T47D (cell line): Measurements from ENCODE around the gene ADAMTS17.

Experiments used
- DNase-seq, 2 experiments: peaks; one replicate each; pipeline versions ENCODE4 v3.0.0 to v3.0.0-alpha.2; 2011 to 2012; ENCODE audit warnings: low read depth in 1 of 2, low spot score in 1 of 2
- JUND ChIP-seq: IDR thresholded peaks from 2 replicates; pipeline ENCODE4 v1.6.1; 2012; ENCODE audit warnings: low read depth
- in situ Hi-C: cut with HindIII; loops from 2 replicates; pipeline ENCODE4 v1.10.0; 2016; ENCODE audit warnings: low sequenced_read_pairs, low pct_unique_long_range_greater_than_20kb

The ADAMTS17 gene

DNA sequence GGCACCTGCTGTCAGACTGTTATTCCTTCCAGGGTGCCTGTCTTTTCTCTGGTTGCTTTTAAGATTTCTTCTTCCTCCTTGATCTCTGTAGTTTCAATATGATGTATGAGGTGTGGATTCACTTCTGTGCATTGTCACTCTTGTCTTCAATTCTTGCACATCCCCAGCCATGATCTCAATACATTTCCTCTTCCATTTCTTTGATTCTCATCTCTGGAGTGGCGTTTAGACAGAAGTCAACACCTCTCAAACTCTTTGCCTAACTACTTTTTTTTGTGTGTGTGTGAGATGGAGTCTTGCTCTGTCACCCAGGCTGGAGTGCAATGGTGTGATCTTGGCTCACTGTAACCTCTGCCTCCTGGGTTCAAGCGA, 384.1 kb downstream of the ADAMTS17 start:
- DNase-seq, result no peak
- in situ Hi-C loops, result no loop called here

DNA sequence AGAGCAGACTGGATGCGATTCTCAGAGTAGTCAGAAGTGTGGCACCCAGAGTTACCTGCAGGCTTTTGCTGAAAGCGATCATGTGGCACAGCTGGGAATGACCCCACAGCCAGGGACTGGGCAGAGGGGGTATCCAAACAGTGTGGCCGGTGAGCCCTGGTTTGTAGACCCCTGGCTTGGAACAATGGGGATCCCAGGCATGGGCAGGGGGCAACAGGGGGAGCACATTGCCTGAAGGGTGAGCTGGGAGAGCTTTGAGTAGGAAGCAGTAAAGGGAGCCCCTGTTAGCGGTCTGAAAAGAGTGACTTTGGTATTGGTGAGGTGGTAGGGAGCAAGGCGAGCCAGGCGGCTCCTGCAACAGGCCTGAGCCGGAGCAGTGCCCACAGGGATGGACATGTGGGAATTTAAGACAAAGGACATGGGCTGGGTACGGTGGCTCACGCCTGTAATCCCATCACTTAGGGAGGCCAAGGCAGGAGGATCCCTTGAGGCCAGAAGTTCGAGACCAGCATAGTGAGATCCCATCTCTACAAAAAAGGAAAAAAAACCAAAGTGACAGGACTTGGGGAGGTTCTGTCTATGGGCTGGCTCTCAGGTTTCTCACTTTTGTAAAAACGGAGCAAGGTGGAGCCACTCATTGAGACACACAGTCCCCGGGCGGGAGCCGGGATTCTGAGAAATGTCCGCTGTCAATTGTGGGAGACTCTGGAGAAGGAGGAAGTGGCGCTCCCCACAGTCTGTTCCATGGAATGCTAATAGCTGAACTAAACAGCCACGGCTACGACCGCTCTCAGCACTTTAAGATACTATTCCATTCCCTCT, 384.7 kb downstream of the ADAMTS17 start:
- no peak for DNase-seq
- TF ChIP-seq JUND, result no peak
- in situ Hi-C loops, result no loop called here

More for the DNA sequence above, 384.1 kb downstream of the ADAMTS17 start:
- TF ChIP-seq JUND, result no peak

DNA sequence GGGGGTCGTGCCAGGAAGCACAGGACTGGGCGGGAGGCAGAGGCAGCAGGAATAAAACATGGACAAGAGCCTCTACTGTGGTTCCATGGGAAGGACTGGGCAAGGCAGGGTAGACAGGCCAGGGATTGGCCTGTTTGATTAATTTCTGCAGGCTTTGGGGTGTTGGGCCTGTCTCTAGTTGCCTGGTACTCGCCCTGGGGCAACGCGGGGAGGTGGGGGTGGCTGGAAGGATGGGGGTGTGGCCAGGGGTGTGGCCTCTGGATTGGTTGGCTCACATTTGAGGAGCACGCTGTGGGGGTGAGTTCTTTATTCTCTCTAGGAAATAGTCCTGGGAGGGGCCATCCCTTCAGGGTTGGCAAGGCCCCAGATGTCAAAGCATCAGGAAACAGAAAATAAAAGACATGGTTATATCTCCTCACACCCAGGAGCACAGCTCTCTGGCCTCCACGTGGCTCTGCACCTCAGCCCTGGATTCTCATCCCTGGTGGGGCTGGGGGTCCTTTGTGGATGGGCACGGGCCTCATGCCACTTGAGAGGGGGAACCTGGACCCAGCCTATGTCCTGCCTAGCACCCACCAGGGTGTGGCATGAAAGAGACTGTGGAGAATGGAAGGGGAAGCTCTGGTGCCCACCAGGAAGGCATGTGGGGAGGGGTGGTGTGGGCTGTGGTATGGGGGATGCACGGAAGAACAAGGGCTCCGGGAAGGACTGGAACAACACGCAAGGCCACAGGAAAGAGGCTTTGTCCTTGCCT, 385.6 kb downstream of the ADAMTS17 start:
- in situ Hi-C loops, result no loop called here
- no peak for TF ChIP-seq JUND
- DNase-seq, result peak in 1 of 2 experiments; percentile 6

DNA sequence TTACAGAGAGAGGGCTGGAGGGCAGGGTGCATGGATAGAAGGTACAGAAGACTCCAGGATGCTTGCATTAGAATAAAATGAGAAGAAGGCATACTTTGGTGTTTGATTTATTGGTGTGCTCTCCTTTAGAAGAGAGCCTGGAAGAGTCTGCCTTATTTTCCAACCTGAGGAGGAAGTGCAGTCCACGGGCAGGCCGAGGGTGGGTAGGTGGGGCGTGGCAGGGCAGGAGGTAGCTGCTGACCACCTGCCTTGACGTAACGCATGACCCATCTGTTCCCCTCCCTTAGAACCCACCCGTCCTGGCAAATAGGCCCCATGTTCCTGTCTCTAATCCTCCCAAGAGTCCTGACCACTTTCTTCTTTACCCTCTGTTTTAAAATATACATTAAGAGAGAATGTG, 386.2 kb downstream of the ADAMTS17 start:
- TF ChIP-seq JUND, result no peak
- no peak for DNase-seq
- in situ Hi-C loops, result no loop called here

DNA sequence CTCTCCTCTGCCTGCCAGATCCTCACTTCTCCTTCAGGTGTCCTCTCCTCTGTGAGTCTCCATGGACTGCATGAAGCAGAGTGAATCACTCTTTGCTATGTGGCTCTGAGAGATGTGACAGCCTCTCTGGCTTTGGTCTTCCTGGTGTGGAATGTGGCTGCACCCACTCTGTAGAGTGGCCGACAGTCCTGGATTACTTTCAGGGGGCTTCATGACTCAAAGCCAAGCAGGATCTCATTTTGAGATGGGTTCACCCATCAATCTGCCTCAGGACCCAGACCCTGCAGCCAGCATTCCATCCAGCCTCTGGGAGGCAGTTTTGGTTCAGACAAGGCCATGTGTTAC, 386.6 kb downstream of the ADAMTS17 start:
- DNase-seq, result no peak
- in situ Hi-C loops, result no loop called here
- no peak for TF ChIP-seq JUND

DNA sequence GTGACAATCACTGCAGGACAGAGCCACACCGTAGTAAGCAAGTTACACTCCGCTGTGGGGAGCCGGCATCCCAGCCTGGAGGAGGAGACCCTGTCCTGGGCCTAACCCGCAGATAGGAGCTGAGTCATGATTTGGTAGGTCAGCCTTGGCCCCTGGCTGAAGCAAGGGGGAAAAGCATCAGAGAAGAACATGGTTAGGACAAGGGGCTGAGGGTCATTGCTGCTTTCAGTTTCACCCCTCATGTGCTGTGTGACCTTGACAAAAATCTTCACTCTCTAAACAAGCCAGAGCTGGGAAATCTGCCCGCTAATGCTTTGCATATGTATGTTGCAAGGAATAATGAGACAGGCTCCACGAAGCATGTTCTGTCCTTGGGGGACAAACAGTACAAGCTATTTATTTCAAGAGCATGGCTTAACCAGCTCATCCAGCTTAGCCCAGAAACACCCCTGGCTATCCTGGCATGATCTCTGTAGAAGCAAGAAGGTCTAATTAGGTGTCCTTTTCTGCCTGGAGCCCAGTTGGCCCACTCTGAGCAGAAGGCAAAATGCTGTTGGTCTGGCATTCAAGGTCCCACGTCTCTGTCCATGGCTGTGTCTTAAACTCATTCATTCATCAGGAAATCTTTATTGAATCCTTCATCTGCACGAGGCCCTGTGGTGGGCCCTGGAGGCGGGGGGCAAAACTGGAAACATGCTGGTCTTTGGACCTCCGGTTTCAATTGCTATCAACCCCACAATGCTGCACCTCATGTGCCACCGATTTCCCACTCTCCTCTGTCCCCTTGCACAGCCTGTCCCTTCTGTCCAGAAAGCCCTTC, 387.2 kb downstream of the ADAMTS17 start:
- no peak for TF ChIP-seq JUND
- no peak for DNase-seq
- in situ Hi-C loops, result no loop called here

DNA sequence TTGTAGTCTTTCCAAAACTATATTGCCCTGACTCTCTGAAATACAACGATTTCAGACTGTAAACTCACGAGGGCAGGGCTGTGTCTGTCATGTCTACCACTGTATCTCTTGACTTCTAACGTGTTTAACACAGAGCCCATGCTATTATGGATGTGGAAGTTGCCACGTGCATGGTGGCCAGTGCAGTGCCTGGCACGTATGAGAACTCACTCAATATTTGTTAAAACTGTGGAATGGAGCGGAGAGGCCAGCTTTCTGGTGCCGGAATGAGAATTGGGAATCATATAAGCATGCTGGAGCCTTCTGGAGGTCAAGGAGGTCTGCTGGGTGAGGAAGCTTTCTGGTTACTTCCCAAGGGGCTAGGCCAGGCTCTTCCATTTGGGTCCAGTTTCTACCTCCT, 387.9 kb downstream of the ADAMTS17 start:
- in situ Hi-C loops, result no loop called here
- DNase-seq, result no peak
- TF ChIP-seq JUND, result no peak

DNA sequence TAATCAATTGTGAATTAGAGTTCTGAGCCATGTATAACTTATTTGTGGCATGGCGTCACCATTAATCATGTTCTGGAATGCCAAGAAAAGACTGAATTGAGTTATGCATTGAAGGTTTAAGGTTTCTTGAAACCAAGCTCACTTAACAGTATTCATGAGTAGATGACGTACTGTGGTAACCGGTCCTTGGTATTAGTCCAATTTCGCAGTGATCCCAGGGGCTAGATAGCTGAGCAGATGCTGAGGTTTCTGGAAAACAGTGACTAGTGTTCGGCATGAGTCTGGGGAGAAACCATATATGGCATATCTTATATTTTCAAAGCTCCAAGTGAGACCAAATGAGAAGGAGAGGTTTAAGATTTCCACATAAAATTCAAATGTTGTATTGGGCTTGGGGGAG, 390.3 kb downstream of the ADAMTS17 start:
- in situ Hi-C loops, result no loop called here

DNA sequence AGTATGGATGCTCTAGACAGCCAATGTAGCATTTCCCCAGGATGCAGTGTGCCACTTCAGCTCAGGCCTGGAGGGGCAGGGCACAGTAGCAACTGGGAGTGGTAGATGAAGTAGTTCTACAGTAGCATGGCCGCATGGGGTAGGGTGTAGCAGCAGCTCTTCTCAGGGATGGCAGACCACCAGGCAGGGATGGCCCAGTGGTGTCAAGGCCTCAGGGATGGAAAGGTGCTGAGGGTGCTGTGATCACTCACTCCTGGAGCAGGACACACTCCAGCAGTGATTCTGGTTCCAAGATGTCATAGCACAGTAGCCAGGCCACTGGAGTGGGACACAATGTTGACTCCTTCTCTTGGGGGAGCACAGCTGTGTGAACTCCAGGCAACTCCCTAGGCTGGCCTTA, 397.6 kb downstream of the ADAMTS17 start:
- in situ Hi-C loops, result no loop called here
- no peak for TF ChIP-seq JUND
- no peak for DNase-seq

More for the DNA sequence above, 390.3 kb downstream of the ADAMTS17 start:
- TF ChIP-seq JUND, result no peak
- no peak for DNase-seq

DNA sequence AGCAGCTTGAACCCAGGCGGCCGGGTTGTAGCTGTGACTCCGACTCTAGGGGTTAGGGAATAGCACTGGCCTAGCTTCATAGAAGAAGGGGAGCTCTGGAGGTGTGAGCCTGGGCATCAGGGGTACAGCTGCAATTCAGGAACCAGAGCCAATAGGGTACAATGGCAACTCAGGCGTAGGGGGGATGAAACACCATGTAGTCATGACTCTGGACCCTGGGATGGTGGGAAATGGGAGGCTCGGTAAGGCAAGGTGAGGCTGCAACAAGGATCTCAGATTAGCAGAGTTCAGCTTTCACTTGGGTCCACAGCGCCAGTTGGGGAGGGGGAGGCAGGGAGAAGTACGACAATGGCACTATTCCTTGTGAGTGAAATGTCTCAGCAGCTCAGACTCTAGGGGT, 398.3 kb downstream of the ADAMTS17 start:
- no peak for DNase-seq
- in situ Hi-C loops, result no loop called here
- no peak for TF ChIP-seq JUND

DNA sequence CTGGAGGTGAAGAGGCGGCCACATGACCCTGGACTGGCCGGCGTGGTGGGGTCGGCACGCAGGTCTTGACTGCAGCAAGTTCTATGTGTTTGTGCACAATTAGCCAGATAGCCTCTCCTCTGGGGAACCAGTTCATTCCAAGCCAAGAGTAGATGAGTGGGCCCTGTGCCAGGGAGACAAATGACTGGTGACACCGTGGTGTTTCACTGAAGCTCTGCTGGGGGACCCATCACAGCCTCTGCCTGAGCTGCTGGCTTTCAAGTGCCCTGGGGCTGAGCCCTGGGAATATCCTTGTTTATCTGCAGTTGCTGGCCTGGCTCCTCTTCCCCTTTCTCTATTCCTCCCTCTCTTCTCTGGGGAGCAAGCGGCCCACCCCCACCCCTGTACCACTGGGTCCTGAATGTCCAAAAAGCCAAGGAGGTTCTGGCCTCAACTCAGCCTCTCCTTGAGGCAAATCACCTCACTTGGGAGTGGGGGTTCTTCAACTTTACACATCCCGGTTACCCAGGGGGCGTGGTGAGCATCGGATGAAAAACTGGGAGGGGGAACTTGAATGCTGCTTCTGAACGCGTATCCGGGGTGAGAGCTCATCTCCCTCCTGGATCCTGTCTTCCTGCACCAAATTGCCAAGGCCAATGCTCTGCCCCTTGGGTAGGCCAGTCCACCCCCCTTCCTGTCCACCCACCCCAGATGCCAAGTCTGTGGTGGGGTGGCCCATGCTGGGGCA, 408.9 kb downstream of the ADAMTS17 start:
- no peak for TF ChIP-seq JUND
- in situ Hi-C loops, result no loop called here

DNA sequence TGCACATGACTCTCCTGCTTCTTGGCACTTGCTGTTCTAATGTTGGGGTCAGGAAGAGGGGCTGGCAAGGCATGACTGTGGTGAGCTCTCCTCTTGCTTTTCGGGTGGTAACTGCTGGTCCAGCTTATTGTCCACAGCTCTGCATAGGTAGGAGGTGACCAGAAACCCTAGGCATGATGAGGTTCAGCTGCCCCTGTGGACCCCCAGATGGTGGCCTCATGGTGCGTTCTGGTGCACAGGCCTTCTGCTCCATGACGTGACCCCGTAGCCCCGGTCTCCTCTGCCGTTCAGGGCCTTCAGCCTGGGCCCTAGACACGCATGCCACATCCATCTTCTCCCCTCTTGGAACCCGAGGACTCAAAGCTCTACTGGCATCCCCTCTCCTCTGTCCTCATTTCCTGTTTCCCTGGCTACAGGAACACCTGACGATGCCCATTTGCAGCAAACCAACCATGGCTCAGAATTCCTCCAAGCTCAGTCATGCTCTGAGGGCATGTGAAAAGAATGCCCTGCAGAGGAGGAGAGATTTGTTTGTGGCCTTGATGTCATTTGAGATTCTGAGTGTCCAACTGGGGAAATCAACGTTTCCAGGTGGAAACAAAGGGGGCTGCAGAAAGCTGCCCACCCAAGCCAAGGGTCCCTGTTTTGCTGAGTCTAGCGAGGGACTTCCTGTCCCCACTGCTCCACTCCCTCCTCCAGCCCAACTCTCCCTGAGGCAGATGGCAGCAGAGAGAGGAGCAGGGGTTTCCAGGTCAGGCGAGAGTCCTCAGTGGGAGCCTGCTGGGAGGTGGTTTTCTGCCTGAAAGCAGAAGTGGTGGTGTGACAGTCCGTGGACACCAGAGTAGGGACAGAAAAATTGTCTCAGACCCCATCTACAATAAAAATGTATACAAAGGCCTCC, 409.8 kb downstream of the ADAMTS17 start:
- in situ Hi-C loops, result no loop called here
- no peak for DNase-seq
- no peak for TF ChIP-seq JUND

More for the DNA sequence above, 408.9 kb downstream of the ADAMTS17 start:
- DNase-seq, result no peak
